Mammary epithelial cell (primary cell): Measurements from ENCODE around the gene CTSC.

Source experiments
- CTCF ChIP-seq, 2 donors: IDR thresholded peaks in 1 of 2; conservative IDR thresholded peaks in 1 of 2; 2 replicates each; pipeline ENCODE4 v1.5.1; 2011 to 2012; ENCODE audit warnings: inconsistent platforms in 2 of 2, low read length in 2 of 2, mild to moderate bottlenecking in 2 of 2, control low read depth in 1 of 2, low read depth in 1 of 2; ENCODE audit not compliant: insufficient read depth in 1 of 2; ENCODE audit errors: extremely low read depth in 1 of 2
- EZH2 ChIP-seq: IDR thresholded peaks from 2 replicates; pipeline ENCODE4 v1.6.1; 2012; ENCODE audit warnings: low read length, inconsistent platforms, borderline replicate concordance

GRCh38 chr11:88310246-88310645 is 27.3 kb downstream of the CTSC start:
- TF ChIP-seq CTCF (conservative IDR thresholded peaks at IDR 0.05 in 1 of 2, IDR thresholded peaks at IDR 0.05 in 1 of 2; ENCODE audit: extremely low read depth in 1 of 2, insufficient read depth in 1 of 2, low read depth in 1 of 2, low read length in 2 of 2) (no peak), EZH2 (no peak)
